Measurements from ENCODE around the gene SRGAP3.

The SRGAP3 gene

GRCh38 chr3:9188583-9188982, 60.9 kb downstream of the SRGAP3 start:
- Histone ChIP-seq H3K27me3 (ENCODE audit: insufficient read depth, low read length) (no peaks in the 10 kb centered on the region), H3K36me3 (ENCODE audit: insufficient read depth, low read length) (no peaks in the 10 kb centered on the region), H3K4me1 (ENCODE audit: insufficient read depth, low read length) (peaks cover 11% of the 10 kb centered on the region), H3K9ac (ENCODE audit: low read depth, low read length) (no peak overlapping the region), H3K9me3 (ENCODE audit: insufficient read depth, low read depth, low read length) (no peaks in the 10 kb centered on the region), H3K4me3 (ENCODE audit: low read length) (no peak overlapping the region), H3K27ac (ENCODE audit: low read depth, low read length) (no peak overlapping the region)
- WGBS: no CpG with 5 or more reads among the region's 1 CpG

GRCh38 chr3:9185701-9186100, 63.7 kb downstream of the SRGAP3 start:
- WGBS: 91% methylated on average over 5 of the region's 5 CpGs
- peaks cover 17% of the 10 kb centered on the region for H3K4me1 ChIP-seq (ENCODE audit: insufficient read depth, low read length)
- H3K27ac ChIP-seq (ENCODE audit: low read depth, low read length): no peak overlapping the region
- no peak overlapping the region for H3K4me3 ChIP-seq (ENCODE audit: low read length)
- no peaks in the 10 kb centered on the region for H3K9me3 ChIP-seq (ENCODE audit: insufficient read depth, low read depth, low read length)
- no peak overlapping the region for H3K9ac ChIP-seq (ENCODE audit: low read depth, low read length)
- no peaks in the 10 kb centered on the region for H3K27me3 ChIP-seq (ENCODE audit: insufficient read depth, low read length)
- no peaks in the 10 kb centered on the region for H3K36me3 ChIP-seq (ENCODE audit: insufficient read depth, low read length)

DNA sequence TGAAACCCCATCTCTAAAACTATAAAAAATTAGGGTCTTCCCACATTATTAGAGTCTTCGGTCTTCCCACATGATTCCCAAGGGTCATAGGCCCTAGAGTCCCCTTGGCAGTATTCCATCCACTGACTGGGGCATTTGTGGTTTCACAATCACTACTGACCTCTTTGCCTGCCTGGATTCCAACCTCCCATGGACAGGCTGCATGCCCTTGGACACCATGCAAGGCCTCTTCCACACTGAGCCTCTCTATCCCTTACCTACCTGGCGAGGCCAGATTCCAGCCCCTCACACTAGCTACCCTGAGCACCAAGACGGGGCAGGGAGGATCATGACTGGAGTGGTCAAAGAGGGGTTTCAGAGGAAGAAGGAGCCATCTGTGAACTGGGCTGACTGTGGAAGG, 64.4 kb downstream of the SRGAP3 start:
- H3K9ac ChIP-seq (ENCODE audit: low read depth, low read length): no peak overlapping the region
- H3K36me3 ChIP-seq (ENCODE audit: insufficient read depth, low read length): no peaks in the 10 kb centered on the region
- H3K9me3 ChIP-seq (ENCODE audit: insufficient read depth, low read depth, low read length): no peaks in the 10 kb centered on the region
- H3K27me3 ChIP-seq (ENCODE audit: insufficient read depth, low read length): no peaks in the 10 kb centered on the region
- H3K27ac ChIP-seq (ENCODE audit: low read depth, low read length): no peak overlapping the region
- no peak overlapping the region for H3K4me3 ChIP-seq (ENCODE audit: low read length)
- 93% methylated on average over 3 of the region's 3 CpGs for WGBS
- H3K4me1 ChIP-seq (ENCODE audit: insufficient read depth, low read length): peaks cover 17% of the 10 kb centered on the region

DNA sequence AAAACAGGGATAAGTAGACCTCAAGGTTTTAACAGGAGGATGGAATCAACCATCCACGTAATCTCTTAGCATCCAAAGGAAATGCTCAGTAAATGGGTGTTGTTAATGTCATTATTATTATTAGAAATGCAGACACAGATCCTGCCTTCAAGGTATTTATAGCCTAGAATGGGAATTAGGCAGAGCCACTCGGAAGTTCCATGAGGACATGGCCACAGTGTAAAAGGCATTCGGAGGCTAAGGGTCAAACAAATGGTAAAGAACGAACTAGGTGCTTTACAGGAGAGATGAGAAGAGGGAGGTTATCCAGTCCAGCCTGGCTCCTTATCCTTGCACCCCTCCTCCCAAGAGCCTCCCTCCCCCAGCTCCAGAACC, 65.0 kb downstream of the SRGAP3 start:
- no peaks in the 10 kb centered on the region for H3K36me3 ChIP-seq (ENCODE audit: insufficient read depth, low read length)
- H3K9ac ChIP-seq (ENCODE audit: low read depth, low read length): no peak overlapping the region
- peaks cover 17% of the 10 kb centered on the region for H3K4me1 ChIP-seq (ENCODE audit: insufficient read depth, low read length)
- H3K9me3 ChIP-seq (ENCODE audit: insufficient read depth, low read depth, low read length): no peaks in the 10 kb centered on the region
- H3K4me3 ChIP-seq (ENCODE audit: low read length): no peak overlapping the region
- 89% methylated on average over 4 of the region's 4 CpGs for WGBS
- H3K27ac ChIP-seq (ENCODE audit: low read depth, low read length): peak overlapping the region; percentile 76
- no peaks in the 10 kb centered on the region for H3K27me3 ChIP-seq (ENCODE audit: insufficient read depth, low read length)

- no peaks in the 10 kb centered on the region for H3K9me3 ChIP-seq (ENCODE audit: insufficient read depth, low read depth, low read length)
- no peaks in the 10 kb centered on the region for H3K36me3 ChIP-seq (ENCODE audit: insufficient read depth, low read length)
- peaks cover 17% of the 10 kb centered on the region for H3K4me1 ChIP-seq (ENCODE audit: insufficient read depth, low read length)
- no peaks in the 10 kb centered on the region for H3K27me3 ChIP-seq (ENCODE audit: insufficient read depth, low read length)
- H3K9ac ChIP-seq (ENCODE audit: low read depth, low read length): no peak overlapping the region
- H3K4me3 ChIP-seq (ENCODE audit: low read length): no peak overlapping the region; the same call in 1 of the 2 replicates
- WGBS: 35% methylated on average over 10 of the region's 10 CpGs
- H3K27ac ChIP-seq (ENCODE audit: low read depth, low read length): peak overlapping the region; percentile 76
Measured at GRCh38 chr3:9183811-9184460, 65.5 kb downstream of the SRGAP3 start.

DNA sequence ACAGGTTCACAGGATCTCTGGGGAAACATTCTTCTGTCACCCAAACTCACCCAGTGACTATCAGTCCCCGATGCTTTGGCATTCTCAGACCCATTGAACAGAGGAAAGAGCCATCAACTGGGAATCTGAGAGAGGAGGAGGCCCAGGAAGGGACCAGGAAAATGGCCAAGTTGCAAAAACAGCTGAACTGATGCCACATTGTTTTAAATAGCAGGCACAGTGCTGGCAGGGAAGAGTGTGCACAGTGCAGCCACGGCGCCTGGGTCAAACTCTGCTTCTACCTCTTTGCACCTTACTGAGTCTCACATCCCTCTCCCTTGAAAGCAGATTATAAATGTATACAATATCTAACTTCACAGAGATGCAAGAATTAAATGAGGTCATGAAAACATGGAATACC, 66.4 kb downstream of the SRGAP3 start:
- no peaks in the 10 kb centered on the region for H3K27me3 ChIP-seq (ENCODE audit: insufficient read depth, low read length)
- WGBS: 79% methylated on average over 3 of the region's 3 CpGs
- H3K4me3 ChIP-seq (ENCODE audit: low read length): no peak overlapping the region
- H3K9me3 ChIP-seq (ENCODE audit: insufficient read depth, low read depth, low read length): no peaks in the 10 kb centered on the region
- no peak overlapping the region for H3K9ac ChIP-seq (ENCODE audit: low read depth, low read length)
- H3K36me3 ChIP-seq (ENCODE audit: insufficient read depth, low read length): no peaks in the 10 kb centered on the region
- H3K27ac ChIP-seq (ENCODE audit: low read depth, low read length): no peak overlapping the region
- peaks cover 17% of the 10 kb centered on the region for H3K4me1 ChIP-seq (ENCODE audit: insufficient read depth, low read length)

DNA sequence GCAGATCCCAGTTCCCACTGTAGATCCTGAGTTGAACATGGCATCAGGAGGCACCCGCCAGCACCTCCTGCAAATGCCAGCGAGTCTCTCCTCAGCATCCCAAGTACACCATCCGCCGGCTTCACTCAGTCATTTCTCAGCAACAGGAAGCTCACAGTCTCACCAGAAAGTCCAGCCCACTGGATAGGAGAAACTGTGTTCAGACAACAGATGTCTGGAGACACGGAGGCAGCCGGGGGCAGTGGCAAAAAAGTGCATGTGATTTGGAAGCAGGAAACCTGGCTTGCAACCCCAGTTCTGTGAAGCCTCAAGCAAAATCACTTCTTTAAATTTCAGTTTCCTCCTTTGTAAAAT, 68.7 kb downstream of the SRGAP3 start:
- Histone ChIP-seq H3K27me3 (ENCODE audit: insufficient read depth, low read length) (no peaks in the 10 kb centered on the region), H3K27ac (ENCODE audit: low read depth, low read length) (no peak overlapping the region), H3K36me3 (ENCODE audit: insufficient read depth, low read length) (no peaks in the 10 kb centered on the region), H3K4me1 (ENCODE audit: insufficient read depth, low read length) (peaks cover 17% of the 10 kb centered on the region), H3K9ac (ENCODE audit: low read depth, low read length) (no peak overlapping the region), H3K9me3 (ENCODE audit: insufficient read depth, low read depth, low read length) (no peaks in the 10 kb centered on the region), H3K4me3 (ENCODE audit: low read length) (no peak overlapping the region)
- WGBS: 97% methylated on average over 6 of the region's 6 CpGs

- Histone ChIP-seq H3K9me3 (ENCODE audit: insufficient read depth, low read depth, low read length) (no peaks in the 10 kb centered on the region), H3K27me3 (ENCODE audit: insufficient read depth, low read length) (no peaks in the 10 kb centered on the region), H3K4me1 (ENCODE audit: insufficient read depth, low read length) (peaks cover 17% of the 10 kb centered on the region), H3K36me3 (ENCODE audit: insufficient read depth, low read length) (no peaks in the 10 kb centered on the region), H3K9ac (ENCODE audit: low read depth, low read length) (no peak overlapping the region), H3K27ac (ENCODE audit: low read depth, low read length) (no peak overlapping the region), H3K4me3 (ENCODE audit: low read length) (no peak overlapping the region)
- WGBS: 92% methylated on average over 17 of the region's 17 CpGs
Measured at GRCh38 chr3:9179826-9180763, 69.4 kb downstream of the SRGAP3 start.

GRCh38 chr3:9178697-9179096, 70.7 kb downstream of the SRGAP3 start:
- Histone ChIP-seq H3K9ac (ENCODE audit: low read depth, low read length) (no peak overlapping the region), H3K27me3 (ENCODE audit: insufficient read depth, low read length) (no peaks in the 10 kb centered on the region), H3K4me1 (ENCODE audit: insufficient read depth, low read length) (peaks cover 6% of the 10 kb centered on the region), H3K27ac (ENCODE audit: low read depth, low read length) (no peak overlapping the region), H3K4me3 (ENCODE audit: low read length) (no peak overlapping the region), H3K9me3 (ENCODE audit: insufficient read depth, low read depth, low read length) (no peaks in the 10 kb centered on the region), H3K36me3 (ENCODE audit: insufficient read depth, low read length) (no peaks in the 10 kb centered on the region)
- WGBS: 94% methylated on average over 6 of the region's 6 CpGs

DNA sequence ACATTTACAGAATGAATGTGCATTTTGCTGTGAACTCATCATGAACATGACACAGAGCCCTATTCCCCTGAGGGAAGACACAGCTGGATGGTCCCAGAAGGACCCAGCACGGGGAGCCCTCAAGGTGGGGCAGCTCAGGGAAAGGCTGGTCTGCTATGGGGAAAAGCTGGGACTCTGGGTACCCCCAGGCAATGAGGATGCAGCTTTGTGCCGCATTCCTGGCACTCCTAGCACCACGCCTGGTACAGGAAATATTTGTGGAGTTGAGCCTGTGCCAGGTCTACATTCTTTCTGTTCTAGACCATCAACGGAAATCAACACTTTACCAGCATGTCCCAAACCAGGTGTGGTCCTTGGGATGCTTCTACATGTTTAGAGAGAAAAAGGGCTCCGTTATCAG, 74.0 kb downstream of the SRGAP3 start:
- Histone ChIP-seq H3K4me1 (ENCODE audit: insufficient read depth, low read length) (no peaks in the 10 kb centered on the region), H3K27me3 (ENCODE audit: insufficient read depth, low read length) (no peaks in the 10 kb centered on the region), H3K27ac (ENCODE audit: low read depth, low read length) (no peak overlapping the region), H3K4me3 (ENCODE audit: low read length) (no peak overlapping the region), H3K9me3 (ENCODE audit: insufficient read depth, low read depth, low read length) (no peaks in the 10 kb centered on the region), H3K36me3 (ENCODE audit: insufficient read depth, low read length) (no peaks in the 10 kb centered on the region), H3K9ac (ENCODE audit: low read depth, low read length) (no peak overlapping the region)
- 91% methylated on average over 5 of the region's 5 CpGs for WGBS

DNA sequence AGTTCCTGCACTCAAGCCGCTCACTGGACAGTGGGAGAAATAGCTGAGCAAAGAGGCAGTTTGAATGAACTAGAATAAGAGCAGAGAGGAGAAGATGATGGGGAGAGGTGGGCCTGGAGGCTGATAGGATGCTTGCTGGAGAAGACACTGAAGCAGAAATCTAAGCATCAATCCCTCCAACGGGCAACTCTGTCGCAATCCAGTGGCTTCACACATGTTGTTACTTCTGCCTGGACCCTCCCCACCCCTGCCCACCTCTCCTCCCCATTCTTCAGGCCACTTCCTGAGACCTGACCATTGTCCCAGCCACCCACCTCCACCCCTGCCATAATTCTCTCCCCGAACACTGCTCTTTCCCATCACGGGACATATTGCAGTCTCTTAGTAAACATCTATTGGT, 76.0 kb downstream of the SRGAP3 start:
- H3K9me3 ChIP-seq (ENCODE audit: insufficient read depth, low read depth, low read length): no peaks in the 10 kb centered on the region
- H3K4me3 ChIP-seq (ENCODE audit: low read length): no peak overlapping the region
- H3K9ac ChIP-seq (ENCODE audit: low read depth, low read length): no peak overlapping the region
- no peaks in the 10 kb centered on the region for H3K36me3 ChIP-seq (ENCODE audit: insufficient read depth, low read length)
- no peak overlapping the region for H3K27ac ChIP-seq (ENCODE audit: low read depth, low read length)
- 92% methylated on average over 5 of the region's 5 CpGs for WGBS
- peaks cover 2% of the 10 kb centered on the region; the same call in 1 of the 2 replicates for H3K4me1 ChIP-seq (ENCODE audit: insufficient read depth, low read length)
- no peaks in the 10 kb centered on the region for H3K27me3 ChIP-seq (ENCODE audit: insufficient read depth, low read length)
